Measurements from ENCODE around the gene FAM221B.

DNA sequence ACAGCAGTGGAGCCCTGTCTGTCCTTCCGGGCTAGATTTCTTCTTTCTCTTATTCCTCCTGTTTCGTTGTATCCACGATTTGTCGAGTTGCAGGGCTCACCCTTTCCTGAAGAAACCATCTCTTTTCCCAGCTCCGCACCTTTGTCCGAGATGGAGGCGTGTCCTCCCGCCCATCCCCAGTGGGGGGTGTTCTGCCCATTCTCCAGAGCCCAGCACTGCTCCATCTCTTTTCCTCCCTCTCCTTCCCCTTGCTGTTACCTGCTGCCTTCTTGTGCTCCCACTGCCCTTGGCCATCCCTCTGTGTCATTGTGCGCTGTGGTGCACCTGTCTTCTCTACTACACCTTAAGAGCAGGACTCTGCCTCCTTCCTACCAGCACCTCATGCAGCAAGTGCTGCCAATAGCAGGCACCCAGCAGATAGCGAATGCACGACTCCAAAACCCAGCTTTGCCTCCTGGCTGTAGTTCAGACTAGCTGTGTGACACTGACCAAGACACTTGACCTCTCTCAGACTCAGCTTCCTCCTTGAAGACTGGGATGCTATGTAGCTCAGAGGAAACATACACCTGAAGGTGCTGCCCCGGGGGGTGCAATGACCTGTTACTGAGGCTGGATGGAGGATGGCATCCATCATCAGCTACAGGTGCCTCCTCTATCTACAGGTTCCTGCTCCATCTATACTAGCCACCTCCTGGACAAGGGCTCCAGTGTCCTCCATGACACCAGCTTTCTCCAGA lies 32.8 kb upstream of the FAM221B start:
- TF ChIP-seq POLR2AphosphoS5 (IDR thresholded peaks at IDR 0.05; ENCODE audit: low read depth, low read length): no peak
- TF ChIP-seq TAF1 (IDR thresholded peaks at IDR 0.05; ENCODE audit: borderline replicate concordance, low read depth, low read length): no peak

Data from GM12892 (cell line).